Left kidney (tissue), 2 donors: ENCODE results near the gene VSX1. TPM values are rescaled to one million over a fixed set of nuclear protein-coding genes. Genes with fewer than 3 reads are reported as not detected.

ENCODE experiments used
- DNase-seq: peaks from one replicate; pipeline ENCODE4 v3.0.0-alpha.2; 2013
- polyA plus RNA-seq: library from polyadenylated mRNA; unstranded; fragments of 120-200 nt; gene quantifications from one replicate; pipeline ENCODE4 v1.2.1, GENCODE V29; 2013; ENCODE audit not compliant: insufficient read length

Gene VSX1
- polyA plus RNA-seq, 1 donor: not detected

- no peak for DNase-seq
These were observed 28.5 kb downstream of the VSX1 start for GRCh38 chr20:25053255-25054031.

DNA sequence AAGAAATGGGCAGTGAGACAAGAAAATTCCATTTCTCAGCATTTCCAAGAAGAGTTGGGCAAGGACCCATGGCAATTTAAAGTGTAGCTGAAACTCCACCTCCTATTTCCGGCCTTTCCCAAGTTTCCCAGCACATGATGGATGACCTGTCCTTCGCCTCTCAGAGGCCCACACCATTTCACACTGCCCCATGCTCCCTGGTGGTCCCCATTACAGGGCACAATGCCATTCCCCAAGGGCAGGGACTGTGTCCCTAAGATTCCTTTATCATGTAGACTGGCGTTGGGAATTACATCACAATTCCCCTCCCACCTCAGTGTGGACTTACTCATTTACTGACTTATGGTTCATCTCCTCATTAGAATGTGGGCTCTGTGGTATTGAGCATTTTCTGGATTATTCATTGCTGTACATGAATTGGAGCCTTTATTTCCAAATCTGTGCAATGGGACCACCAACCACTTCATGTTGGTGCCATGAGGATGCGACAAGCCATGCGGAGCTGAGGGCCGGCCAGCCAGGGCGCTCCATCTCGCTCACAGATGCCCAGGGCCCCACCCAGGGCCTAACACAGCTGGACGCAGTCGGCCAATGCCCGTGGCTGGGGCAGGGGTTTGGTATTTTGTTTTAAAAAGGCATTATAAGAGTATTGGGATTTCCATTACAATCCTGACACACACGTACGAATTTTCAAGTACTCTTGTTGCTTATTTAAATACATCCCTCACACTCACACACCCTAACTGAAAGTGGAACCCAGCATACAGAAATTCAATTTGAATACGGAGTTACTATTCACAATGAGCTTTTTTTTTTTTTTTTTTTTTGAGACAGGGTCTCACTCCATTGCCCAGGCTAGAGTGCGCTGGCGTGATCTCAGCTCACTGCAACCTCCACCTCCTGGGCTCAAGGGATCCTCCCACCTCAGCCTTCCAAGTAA is 29.4 kb downstream of the VSX1 start:
- DNase-seq: no peak

GRCh38 chr20:25051386-25052155 is 30.4 kb downstream of the VSX1 start:
- DNase-seq: no peak

- DNase-seq: no peak
These were observed 31.2 kb downstream of the VSX1 start for GRCh38 chr20:25050501-25051350.

DNA sequence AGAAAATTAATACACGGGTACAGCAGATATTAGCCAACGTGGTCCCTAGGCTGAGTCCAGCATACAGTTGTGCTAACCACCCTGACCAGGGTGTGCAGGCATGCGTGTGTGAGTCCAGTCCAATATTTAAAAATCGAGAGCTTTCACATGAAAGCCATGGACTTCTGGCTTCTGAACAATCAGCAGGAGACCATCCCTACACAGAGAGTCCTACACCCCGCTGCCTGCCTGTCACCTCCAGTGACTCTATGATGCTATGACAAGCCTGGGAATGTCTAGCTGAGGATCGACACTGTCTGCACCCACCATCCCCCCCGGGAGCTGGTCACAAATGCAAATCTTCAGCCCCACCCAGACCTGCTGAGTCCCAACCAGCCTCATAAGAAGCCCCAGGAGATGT is 31.9 kb downstream of the VSX1 start:
- no peak for DNase-seq

GRCh38 chr20:25049261-25050060 is 32.5 kb downstream of the VSX1 start:
- DNase-seq: no peak

GRCh38 chr20:25048519-25048952 is 33.4 kb downstream of the VSX1 start:
- DNase-seq: no peak

DNA sequence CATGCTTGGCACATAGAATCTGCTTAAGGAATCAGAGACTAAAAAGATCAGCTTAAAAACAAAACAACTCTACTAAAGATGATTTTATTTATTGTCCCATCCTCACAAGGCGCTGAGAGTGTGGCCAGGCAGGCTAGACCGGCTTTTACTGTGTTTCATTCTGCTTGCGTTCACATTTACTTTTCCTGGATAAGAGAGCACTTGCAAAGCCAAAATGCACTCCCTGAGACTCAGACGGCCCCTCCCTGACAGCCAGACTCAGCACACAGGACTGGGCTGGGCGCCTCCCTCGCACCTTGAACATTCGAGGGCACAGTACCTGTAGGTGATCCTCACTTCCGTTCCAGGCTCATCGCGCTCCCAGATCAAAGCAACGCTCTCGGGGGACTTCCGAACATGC is 34.2 kb downstream of the VSX1 start:
- no peak for DNase-seq

DNA sequence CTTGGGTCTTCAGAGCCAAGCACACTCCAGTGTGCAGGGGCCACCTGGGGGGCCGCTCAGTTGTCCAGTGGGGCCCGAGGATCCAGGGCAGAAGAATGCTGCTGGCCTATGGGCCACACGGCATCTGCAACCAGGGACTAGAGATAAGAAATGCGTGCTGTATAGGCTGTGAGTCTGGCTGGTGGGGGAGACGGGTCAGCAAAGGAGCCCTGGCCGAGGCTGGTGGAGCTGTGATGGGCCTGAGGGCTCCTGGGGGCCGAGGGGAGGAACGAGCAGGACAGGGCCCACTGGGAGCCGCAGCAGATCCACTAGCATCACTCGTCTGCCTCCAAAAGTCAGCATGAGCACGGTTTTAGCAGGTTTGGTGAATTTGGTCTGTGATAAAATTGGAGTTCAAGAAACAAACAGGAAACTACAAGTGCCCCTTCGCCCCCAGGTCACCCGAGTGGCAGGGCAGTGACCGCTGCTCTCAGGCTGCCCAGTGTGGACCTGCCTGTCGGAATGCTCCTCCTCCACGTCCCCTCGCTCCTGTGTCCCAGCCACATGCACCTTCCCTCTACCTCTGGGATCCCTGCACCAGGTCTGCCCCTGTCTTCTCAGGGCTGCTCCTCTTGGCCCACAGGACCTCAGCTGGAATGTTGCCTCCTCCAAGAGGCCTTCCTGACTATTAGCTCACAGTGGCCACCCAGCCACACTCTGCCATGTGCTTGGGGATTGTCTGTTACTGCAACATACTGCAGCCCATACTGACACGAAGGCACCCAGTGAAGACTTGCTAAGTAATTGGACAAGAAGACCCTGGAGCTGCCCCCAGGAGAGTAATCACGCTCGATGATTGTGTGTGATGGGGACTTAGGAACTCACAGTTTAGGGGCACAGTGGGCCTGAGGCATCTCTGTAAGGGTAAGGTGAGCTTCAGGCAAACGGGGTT is 34.9 kb downstream of the VSX1 start:
- DNase-seq: no peak

- no peak for DNase-seq
These were observed 35.7 kb downstream of the VSX1 start for GRCh38 chr20:25046181-25046641.

DNA sequence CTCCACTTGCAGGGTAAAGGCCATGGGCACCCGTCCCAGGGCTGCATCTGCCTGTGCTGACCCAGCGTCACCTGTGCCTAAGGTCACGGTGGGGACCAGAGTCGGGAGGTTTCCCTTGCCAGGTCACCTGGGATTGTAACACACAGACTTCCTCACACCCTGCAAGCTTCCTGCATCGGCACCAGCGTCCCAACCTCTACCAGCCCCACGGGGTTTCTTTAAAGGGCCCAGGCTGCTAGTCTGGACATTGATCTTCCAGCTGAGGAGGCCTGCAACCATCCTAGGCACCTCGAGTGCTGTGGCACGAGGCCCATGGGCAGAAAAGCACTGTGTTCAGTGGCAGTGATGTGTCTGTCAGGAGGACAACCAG is 36.6 kb downstream of the VSX1 start:
- no peak for DNase-seq

DNA sequence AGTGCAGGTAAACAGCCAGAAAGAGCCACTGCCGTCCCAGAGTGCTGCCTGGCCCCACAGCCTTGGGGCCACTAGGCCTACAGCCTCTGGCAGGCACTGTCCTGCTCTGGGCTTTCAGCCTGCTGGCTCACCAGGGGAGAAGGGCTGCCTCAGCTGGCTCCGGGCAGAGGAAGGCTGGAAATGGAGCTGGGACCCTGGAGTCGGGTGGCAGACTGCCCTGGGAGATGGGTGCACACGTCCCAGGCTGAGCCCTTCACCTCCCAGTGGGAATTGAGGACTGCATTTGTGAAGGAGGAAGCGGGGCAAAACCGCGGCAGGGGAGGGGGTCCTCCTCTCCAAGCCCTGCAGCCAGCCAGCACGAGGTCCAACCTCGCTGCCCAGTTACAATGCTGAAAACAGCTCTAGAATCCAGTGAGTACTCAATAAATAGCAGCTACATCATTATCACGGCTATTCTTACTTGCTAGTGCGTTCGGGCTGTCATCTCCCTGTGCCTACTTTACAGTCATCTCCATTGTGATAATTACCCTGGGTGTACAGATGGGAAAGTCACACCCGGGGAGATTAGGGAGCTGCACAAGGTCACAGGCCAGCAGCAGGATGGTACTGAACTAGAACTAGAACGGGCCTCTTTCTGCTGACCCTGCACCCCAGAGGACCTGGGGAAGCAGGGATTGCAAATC is 37.1 kb downstream of the VSX1 start:
- no peak for DNase-seq

DNA sequence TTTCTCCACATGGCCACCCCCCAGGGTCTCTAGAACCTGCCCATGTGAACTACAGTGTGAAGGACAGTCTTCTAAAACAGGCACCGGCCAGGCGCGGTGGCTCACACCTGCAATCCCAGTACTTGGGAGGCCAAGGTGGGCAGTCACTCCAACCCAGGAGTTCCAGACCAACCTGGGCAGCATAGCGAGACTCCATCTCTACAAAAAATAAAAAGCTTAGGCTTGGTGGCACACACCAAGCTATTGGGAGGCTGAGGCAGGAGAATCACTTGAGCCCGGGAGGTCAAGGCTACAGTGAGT is 37.7 kb downstream of the VSX1 start:
- DNase-seq: no peak

- no peak for DNase-seq
These were observed 38.3 kb downstream of the VSX1 start for GRCh38 chr20:25043499-25044260.

- no peak for DNase-seq
These were observed 39.1 kb downstream of the VSX1 start for GRCh38 chr20:25042531-25043498.

DNA sequence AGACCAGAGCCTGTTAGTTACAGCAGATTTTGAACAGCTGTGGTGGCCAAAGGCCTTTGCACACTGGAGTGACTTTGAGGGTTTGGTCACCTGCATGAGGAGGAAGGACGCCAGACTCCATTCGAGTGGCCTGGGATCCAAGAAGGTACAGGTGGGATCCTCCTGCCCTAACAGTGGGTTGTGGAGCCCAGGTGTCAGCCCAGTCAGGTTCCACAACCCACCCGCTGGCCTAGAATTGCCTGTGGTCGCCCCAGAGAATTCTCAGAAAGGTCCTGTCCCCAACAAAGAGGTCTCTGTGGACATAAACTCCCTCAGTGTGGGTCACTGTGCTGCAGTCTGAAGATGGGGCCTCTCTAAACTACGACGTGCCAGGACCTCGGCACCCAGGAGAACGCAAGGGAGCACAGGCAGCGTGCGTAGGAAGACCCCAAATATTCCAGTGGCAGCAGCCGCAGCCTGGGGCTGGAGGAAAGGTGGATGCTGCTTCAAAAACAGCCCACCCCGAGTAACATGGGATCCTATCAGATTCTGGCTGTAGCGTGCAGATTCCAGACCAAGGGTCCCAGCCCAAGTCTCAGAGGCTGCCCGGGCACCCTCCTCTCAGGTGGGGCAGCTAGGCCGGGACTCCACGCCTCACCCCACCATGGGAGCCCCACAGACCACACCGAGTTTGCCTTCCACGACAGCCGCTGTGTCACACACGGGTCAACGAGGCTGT is 40.0 kb downstream of the VSX1 start:
- no peak for DNase-seq
